H1 (cell line): ENCODE measurements around the gene IRF8. TPM values are rescaled to one million over a fixed set of nuclear protein-coding genes. Genes with fewer than 3 reads are reported as not detected.

Experiments used
- CTBP2 ChIP-seq: IDR thresholded peaks from 2 replicates; pipeline ENCODE4 v1.7.0; 2011; ENCODE audit warnings: borderline replicate concordance, mild to moderate bottlenecking, moderate library complexity, mixed read lengths, low read length; ENCODE audit not compliant: insufficient read depth, insufficient read length
- EZH2 ChIP-seq: fragments of 200-600 bp; sonication (generic); IDR thresholded peaks from 2 replicates; pipeline ENCODE4 v1.7.1; 2012; ENCODE audit warnings: low read depth, mild to moderate bottlenecking, moderate library complexity, low read length, inconsistent platforms; ENCODE audit not compliant: severe bottlenecking
- HDAC6 ChIP-seq: IDR thresholded peaks from one replicate; pipeline ENCODE4 v1.7.1; 2012; ENCODE audit warnings: low read depth, mild to moderate bottlenecking, inconsistent platforms, low read length, moderate library complexity
- PHF8 ChIP-seq: fragments of 200-600 bp; sonication (generic); conservative IDR thresholded peaks from 2 replicates; pipeline ENCODE4 v1.7.1; 2012; ENCODE audit warnings: low read depth, mild to moderate bottlenecking, inconsistent platforms, low read length, moderate library complexity
- polyA plus RNA-seq, 7 experiments: library from polyadenylated mRNA; depleted of rRNA in 3 of 7; stranded (reverse) in 5 of 7; unstranded in 2 of 7; fragments of >200 nt in 5 of 7; fragments of 200-250 nt in 2 of 7; gene quantifications; 1 replicate in 5 of 7; 2 replicates in 1 of 7; 4 replicates in 1 of 7; pipeline versions ENCODE4 v1.2.1 to v1.2.3, GENCODE V29; 2011 to 2013; ENCODE audit warnings: missing spikeins in 2 of 7, mixed read lengths in 2 of 7
- total RNA-seq: library from RNA; stranded (reverse); fragmentation: NEBNext Ultra II Directional; extraction: Animal tissue kit (Norgen Biotek cat#: 25700); gene quantifications from 2 replicates; pipeline ENCODE4 v1.2.1, GENCODE V29; 2021
- TF ChIP-seq, protein P1 (sequence below): fragments of 300-600 bp; sonication (generic); IDR thresholded peaks from 2 replicates; pipeline ENCODE4 v1.7.1; 2012; ENCODE audit warnings: low read length, moderate library complexity, mild to moderate bottlenecking, inconsistent platforms; ENCODE audit not compliant: insufficient replicate concordance
- TF ChIP-seq, protein P2 (sequence below), 3 experiments: IDR thresholded peaks; 1 replicate in 2 of 3; 2 replicates in 1 of 3; pipeline versions ENCODE4 v1.5.1 to v1.6.1; 2011; ENCODE audit warnings: low read length in 3 of 3, mild to moderate bottlenecking in 3 of 3, inconsistent platforms in 2 of 3, low read depth in 1 of 3, moderate library complexity in 1 of 3; ENCODE audit not compliant: insufficient read depth in 1 of 3; ENCODE audit errors: control extremely low read depth in 1 of 3

The IRF8 gene
- total and polyA plus RNA-seq, 2 of the 8 experiments (the other 6 are each of a cell fraction or from before 2014, with no cell fraction given) = 0.35 to 2.0 TPM

DNA sequence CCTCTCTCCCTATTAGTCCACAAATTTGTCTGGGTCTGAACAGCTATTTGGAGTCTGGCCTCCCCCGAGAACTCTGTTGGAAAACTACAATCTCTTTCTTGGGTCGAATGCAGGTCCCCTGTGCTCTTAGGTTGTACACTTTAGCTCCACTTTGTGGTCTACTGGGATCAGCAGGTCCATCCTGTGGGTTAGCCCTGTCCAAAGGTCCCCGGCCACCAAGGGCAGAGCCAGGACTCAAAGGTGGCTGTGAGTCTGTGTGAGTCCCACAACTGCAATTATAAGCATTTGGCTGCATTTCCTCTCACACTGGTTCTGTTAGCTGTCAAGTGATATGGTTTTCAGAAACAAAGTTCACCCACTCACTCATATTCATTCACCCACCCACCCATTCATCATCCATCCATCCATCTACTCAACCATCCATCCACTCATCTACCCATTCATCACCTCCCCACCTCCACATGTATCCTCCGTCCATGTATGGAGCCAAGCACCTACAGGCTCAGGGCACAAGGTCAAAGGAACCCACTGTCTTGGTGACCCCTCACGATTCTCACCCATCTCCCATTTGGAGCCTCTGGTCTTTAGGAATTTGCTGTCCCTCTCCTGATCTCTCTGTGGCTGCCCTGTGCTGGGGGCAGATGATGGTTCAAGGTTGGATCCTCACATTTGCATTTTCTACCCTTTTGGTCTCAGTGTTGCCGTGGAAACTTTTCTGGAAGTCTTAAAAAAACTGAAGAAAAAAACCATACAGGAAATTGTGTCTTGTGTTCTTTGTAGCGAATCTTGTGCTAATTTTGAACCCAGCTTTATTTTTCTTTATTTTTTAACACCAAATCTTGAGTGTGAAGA lies 45.8 kb downstream of the IRF8 start (continued):
- TF ChIP-seq, protein P1, sequence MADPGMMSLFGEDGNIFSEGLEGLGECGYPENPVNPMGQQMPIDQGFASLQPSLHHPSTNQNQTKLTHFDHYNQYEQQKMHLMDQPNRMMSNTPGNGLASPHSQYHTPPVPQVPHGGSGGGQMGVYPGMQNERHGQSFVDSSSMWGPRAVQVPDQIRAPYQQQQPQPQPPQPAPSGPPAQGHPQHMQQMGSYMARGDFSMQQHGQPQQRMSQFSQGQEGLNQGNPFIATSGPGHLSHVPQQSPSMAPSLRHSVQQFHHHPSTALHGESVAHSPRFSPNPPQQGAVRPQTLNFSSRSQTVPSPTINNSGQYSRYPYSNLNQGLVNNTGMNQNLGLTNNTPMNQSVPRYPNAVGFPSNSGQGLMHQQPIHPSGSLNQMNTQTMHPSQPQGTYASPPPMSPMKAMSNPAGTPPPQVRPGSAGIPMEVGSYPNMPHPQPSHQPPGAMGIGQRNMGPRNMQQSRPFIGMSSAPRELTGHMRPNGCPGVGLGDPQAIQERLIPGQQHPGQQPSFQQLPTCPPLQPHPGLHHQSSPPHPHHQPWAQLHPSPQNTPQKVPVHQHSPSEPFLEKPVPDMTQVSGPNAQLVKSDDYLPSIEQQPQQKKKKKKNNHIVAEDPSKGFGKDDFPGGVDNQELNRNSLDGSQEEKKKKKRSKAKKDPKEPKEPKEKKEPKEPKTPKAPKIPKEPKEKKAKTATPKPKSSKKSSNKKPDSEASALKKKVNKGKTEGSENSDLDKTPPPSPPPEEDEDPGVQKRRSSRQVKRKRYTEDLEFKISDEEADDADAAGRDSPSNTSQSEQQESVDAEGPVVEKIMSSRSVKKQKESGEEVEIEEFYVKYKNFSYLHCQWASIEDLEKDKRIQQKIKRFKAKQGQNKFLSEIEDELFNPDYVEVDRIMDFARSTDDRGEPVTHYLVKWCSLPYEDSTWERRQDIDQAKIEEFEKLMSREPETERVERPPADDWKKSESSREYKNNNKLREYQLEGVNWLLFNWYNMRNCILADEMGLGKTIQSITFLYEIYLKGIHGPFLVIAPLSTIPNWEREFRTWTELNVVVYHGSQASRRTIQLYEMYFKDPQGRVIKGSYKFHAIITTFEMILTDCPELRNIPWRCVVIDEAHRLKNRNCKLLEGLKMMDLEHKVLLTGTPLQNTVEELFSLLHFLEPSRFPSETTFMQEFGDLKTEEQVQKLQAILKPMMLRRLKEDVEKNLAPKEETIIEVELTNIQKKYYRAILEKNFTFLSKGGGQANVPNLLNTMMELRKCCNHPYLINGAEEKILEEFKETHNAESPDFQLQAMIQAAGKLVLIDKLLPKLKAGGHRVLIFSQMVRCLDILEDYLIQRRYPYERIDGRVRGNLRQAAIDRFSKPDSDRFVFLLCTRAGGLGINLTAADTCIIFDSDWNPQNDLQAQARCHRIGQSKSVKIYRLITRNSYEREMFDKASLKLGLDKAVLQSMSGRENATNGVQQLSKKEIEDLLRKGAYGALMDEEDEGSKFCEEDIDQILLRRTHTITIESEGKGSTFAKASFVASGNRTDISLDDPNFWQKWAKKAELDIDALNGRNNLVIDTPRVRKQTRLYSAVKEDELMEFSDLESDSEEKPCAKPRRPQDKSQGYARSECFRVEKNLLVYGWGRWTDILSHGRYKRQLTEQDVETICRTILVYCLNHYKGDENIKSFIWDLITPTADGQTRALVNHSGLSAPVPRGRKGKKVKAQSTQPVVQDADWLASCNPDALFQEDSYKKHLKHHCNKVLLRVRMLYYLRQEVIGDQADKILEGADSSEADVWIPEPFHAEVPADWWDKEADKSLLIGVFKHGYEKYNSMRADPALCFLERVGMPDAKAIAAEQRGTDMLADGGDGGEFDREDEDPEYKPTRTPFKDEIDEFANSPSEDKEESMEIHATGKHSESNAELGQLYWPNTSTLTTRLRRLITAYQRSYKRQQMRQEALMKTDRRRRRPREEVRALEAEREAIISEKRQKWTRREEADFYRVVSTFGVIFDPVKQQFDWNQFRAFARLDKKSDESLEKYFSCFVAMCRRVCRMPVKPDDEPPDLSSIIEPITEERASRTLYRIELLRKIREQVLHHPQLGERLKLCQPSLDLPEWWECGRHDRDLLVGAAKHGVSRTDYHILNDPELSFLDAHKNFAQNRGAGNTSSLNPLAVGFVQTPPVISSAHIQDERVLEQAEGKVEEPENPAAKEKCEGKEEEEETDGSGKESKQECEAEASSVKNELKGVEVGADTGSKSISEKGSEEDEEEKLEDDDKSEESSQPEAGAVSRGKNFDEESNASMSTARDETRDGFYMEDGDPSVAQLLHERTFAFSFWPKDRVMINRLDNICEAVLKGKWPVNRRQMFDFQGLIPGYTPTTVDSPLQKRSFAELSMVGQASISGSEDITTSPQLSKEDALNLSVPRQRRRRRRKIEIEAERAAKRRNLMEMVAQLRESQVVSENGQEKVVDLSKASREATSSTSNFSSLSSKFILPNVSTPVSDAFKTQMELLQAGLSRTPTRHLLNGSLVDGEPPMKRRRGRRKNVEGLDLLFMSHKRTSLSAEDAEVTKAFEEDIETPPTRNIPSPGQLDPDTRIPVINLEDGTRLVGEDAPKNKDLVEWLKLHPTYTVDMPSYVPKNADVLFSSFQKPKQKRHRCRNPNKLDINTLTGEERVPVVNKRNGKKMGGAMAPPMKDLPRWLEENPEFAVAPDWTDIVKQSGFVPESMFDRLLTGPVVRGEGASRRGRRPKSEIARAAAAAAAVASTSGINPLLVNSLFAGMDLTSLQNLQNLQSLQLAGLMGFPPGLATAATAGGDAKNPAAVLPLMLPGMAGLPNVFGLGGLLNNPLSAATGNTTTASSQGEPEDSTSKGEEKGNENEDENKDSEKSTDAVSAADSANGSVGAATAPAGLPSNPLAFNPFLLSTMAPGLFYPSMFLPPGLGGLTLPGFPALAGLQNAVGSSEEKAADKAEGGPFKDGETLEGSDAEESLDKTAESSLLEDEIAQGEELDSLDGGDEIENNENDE = no peak
- TF ChIP-seq PHF8 (no peak), EZH2 (no peak), HDAC6 (no peak), CTBP2 (no peak)
- TF ChIP-seq, protein P2, sequence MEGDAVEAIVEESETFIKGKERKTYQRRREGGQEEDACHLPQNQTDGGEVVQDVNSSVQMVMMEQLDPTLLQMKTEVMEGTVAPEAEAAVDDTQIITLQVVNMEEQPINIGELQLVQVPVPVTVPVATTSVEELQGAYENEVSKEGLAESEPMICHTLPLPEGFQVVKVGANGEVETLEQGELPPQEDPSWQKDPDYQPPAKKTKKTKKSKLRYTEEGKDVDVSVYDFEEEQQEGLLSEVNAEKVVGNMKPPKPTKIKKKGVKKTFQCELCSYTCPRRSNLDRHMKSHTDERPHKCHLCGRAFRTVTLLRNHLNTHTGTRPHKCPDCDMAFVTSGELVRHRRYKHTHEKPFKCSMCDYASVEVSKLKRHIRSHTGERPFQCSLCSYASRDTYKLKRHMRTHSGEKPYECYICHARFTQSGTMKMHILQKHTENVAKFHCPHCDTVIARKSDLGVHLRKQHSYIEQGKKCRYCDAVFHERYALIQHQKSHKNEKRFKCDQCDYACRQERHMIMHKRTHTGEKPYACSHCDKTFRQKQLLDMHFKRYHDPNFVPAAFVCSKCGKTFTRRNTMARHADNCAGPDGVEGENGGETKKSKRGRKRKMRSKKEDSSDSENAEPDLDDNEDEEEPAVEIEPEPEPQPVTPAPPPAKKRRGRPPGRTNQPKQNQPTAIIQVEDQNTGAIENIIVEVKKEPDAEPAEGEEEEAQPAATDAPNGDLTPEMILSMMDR (IDR thresholded peaks at IDR 0.05; ENCODE audit: control extremely low read depth in 1 of 3, insufficient read depth in 1 of 3, low read depth in 1 of 3, low read length in 3 of 3) = no peak
